Choroid plexus epithelial cell (primary cell): ENCODE results near the gene F7.
"Not testable (repeated sequence)": the region's sequence is repeated elsewhere in the genome, so short reads cannot be mapped to it uniquely, and the experiment has no call there.

Source experiments
- DNase-seq: peaks from one replicate; pipeline ENCODE4 v3.0.0-alpha.2; 2010; ENCODE audit warnings: low read depth
- H3K4me3 ChIP-seq: 2 replicates; pipeline ENCODE4 v1.5.1; 2011; ENCODE audit warnings: low read depth, mild to moderate bottlenecking, control low read depth, low read length, moderate library complexity
- CTCF ChIP-seq: conservative IDR thresholded peaks from 2 replicates; pipeline ENCODE4 v1.5.1; 2011; ENCODE audit warnings: low read depth, mild to moderate bottlenecking, control low read depth, inconsistent platforms, low read length, moderate library complexity

F7 gene

GRCh38 chr13:113159701-113160100, 54.1 kb downstream of the F7 start:
- H3K4me3 ChIP-seq, result no peak overlapping the region
- DNase-seq, result no peak
- no peak for TF ChIP-seq CTCF

- no peak for TF ChIP-seq CTCF
- DNase-seq, result no peak
- no peak overlapping the region for H3K4me3 ChIP-seq
Measured at GRCh38 chr13:113160983-113161382, 55.4 kb downstream of the F7 start.

GRCh38 chr13:113161433-113161832, 55.8 kb downstream of the F7 start:
- no peak for TF ChIP-seq CTCF
- H3K4me3 ChIP-seq, result no peak overlapping the region
- DNase-seq, result no peak

GRCh38 chr13:113161975-113162374, 56.4 kb downstream of the F7 start:
- H3K4me3 ChIP-seq, DNase-seq: not testable (repeated sequence)

- DNase-seq, result no peak
- TF ChIP-seq CTCF, result no peak
- H3K4me3 ChIP-seq, result no peak overlapping the region
Measured at GRCh38 chr13:113162783-113163685, 57.4 kb downstream of the F7 start.

GRCh38 chr13:113164492-113164891, 58.9 kb downstream of the F7 start:
- no peak for TF ChIP-seq CTCF
- no peak for DNase-seq
- no peak overlapping the region for H3K4me3 ChIP-seq

- no peak overlapping the region for H3K4me3 ChIP-seq
- no peak for TF ChIP-seq CTCF
- DNase-seq, result no peak
Measured at GRCh38 chr13:113166266-113166665, 60.7 kb downstream of the F7 start.
